Stimulated activated naive CD4-positive, alpha-beta T cell treated with Interleukin-2 at 50 U/mL for 16 hours (primary cell): ENCODE results near the gene SLFNL1.
A peak's percentile ranks its signal among the peaks of the same experiment; 100 is the strongest.

Source experiments
- DNase-seq: peaks from one replicate; lab custom pipeline; 2025; lab: John Stamatoyannopoulos, UW

Gene SLFNL1

DNA sequence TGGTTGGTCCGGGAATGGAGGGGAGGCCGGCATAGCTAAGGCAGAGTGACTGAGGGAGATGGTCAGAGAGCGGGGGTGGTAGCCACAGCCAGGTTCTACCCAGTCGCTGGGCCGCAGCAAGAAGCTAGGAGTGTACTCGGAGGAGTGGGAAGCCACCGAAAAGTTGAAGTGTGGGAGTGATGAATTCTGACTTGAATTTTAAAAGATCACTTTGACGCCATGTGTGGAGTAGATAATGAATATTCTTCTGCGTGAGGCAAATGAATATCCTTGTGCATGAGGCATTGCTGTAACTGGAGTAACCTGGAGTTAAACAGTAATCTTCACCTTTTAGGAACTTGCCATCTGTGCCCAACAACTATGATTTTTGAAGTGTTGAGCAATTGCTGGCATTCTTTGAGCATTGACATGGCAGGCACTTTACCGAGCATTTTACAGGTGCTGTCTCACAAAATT is 35.2 kb downstream of the SLFNL1 start:
- DNase-seq: no peak

DNA sequence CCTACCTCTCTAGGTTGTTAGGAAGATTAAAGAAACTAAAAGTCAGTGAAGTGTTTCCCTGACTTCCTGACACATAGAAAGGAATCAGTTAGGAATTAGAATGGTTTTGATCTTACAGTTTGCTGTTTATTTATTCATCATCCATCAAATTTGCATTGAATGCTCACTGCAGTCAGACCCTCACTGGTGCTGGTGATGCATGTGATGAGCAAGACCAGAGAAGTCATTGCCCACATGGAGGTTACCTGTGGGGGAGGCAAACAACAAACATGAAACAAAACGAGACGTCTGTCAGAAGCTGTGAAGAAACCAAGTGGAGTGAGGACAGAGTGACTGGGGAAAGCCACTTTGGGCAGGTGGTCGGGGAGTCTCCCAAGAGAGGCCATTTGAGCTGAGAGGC is 35.6 kb downstream of the SLFNL1 start:
- no peak for DNase-seq

DNA sequence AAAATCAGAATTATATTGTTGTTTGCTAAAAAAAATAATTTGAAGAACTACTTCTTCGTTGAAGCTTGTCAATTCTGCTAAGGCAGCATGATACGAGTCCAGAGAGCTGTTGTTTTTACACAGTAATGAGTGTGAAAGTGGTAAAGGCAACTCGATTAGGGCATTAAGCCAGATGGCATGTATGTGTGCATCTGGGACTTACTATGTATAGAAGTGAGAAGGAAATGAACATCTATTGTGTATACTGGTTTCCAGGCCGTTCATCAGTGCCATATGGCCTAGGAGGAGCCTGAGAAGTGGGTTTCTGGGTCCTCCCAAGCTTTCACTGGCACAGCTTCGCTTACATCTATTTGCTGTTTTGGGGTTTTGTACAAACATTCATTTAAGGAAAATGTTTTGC is 36.4 kb downstream of the SLFNL1 start:
- no peak for DNase-seq

DNA sequence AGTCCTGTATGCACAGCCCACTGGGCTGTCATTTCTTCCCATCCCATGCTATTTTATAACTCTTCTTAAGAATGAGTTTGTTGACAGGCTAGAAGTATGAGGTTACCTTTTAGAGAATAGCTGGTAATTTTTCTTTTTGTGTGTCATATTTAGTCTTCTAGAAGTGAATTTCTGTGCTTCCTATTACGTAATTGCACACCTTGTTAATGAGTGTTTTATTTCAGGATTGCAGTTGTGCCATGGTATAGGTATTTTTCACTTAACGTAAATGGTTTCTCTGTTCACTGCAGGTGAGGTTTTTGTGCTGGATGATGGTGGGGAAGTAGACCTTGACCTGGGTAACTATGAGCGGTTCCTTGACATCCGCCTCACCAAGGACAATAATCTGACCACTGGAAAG is 37.0 kb downstream of the SLFNL1 start:
- DNase-seq: no peak

DNA sequence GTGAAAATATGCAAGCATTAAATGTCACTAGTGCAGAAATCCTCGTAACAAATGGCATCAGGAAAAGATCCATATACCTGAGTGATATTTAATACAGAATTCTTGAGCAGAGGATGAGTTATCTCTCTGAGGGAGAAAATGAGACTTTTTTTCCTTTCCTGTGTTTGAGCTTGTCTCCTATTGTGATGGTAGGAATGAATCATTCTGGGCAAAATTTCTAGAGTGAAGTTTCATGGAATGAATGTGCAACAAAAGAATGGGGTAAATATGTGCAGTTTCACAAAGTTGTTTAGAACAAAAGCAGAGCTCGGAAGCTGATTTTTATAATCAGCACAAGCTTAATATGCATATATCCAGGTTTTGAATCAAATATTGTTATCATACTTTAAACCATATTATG is 37.5 kb downstream of the SLFNL1 start:
- DNase-seq: no peak

DNA sequence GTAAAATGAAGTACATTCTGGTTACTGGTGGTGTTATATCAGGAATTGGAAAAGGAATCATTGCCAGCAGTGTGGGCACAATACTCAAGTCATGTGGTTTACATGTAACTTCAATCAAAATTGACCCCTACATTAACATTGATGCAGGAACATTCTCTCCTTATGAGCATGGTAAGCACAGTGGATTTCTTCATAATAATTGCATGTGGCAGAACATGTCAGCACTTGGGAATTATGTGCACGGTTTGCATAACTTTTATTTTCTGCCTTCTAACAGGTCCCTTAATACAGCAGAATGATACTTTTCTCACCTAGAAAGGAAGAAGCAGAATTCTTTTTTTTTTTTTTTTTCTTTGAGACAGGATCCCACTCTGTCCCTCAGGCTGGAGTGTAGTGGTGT is 38.2 kb downstream of the SLFNL1 start:
- no peak for DNase-seq

DNA sequence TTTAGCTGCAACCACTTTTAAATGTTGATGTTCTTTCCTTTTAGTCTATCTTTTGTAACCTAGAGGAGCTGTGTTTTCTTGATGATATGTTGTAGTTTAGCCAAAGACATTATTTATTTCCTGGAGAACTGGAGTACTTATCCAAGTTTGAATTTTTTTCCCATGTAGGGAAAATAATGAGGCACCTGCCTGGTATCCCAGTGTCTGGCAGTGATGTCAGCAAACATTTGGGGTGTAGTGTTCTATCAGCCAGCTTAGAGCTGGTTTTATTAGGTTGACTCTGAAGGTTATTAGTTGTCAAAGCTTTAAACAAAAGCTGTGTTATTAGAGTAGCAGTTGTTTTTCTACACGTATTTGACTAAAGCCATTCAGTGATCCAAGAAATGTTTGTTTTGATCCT is 38.8 kb downstream of the SLFNL1 start:
- no peak for DNase-seq

DNA sequence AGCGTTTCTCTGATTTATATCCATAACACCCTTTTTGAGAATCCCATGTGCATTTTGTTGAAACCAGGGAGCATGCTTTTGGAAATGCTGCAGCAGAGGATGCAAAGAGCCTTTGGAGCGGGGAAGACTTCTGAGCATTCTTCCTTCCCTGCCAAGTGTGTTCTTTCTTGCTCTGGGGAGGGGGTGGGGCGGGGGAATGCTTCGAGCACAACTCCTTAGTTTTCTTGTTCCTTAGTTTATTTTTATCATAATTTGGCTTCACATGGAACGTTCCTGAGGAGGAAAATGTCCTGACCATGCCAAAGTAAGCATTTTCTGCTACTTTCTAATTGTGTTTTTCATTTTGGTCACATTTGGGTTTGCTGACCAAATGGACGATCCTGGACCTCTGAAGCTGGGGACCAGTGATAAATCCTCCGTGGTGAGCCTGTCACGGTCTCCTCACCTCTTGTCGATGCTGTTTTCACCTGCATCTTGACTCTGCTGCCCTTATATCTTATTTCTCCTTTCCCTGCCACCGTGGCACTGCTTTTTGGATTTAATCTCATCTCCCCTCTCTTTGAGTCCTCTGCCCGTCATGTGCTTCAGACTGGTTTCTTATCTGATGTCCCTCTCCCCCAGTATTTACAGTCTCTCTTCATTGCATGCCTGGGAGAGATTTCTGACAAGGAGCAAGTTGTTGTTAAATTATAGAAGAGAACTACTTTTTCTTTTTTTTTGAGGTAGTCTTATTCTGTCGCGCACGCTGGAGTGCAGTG is 39.7 kb downstream of the SLFNL1 start:
- no peak for DNase-seq

DNA sequence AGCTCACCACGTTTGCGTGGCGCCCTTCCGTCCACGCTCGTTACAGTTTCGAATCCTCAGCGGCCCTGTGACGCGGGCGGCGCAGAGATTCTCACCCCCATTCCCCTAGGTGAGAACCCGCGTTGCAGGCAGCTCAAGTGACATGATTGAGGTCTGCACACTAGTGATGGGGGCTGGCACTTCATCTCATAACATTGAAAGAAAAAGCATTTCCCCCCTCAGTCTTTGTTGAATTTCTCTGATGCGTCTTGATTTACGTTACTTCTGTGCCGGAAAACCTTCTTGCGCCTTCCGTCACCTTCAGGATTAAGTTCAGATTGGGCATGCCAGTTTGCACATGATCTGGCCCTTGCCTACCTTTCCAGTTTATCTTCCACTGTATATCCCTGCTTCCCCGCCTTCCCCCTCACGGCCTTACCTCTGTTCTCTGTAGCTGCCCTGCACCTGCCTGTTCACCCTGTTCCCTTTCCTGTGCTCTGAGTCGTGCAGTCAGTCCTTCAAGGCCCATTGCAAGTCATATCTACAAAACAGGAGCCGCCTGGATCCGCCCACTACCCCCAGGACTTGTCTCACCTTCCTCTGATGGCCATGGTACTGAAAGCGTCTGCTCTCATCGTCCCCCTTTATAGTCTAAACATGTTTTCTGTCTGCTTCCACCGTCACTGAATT is 40.9 kb downstream of the SLFNL1 start:
- peak; percentile 34 for DNase-seq

DNA sequence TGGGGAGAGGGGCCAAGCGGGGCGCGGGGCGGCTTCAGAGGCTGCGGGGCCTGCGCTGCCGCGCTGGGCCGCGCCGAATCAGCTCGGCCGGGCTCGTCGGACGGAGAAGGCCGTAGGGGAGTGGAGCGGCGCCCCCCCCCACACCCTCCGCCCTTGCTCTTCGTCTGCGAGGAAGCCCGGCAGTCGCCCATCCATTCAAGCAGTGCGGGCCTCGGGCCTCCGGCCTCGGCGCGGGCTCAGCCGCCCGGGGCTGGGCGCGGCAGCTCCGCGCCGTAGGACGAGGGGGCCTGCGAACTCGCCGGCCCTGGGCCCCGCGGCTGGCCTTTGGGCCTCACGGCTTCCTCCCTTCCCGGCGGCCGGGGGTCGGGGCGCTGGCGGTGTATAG is 41.5 kb downstream of the SLFNL1 start:
- DNase-seq: no peak

DNA sequence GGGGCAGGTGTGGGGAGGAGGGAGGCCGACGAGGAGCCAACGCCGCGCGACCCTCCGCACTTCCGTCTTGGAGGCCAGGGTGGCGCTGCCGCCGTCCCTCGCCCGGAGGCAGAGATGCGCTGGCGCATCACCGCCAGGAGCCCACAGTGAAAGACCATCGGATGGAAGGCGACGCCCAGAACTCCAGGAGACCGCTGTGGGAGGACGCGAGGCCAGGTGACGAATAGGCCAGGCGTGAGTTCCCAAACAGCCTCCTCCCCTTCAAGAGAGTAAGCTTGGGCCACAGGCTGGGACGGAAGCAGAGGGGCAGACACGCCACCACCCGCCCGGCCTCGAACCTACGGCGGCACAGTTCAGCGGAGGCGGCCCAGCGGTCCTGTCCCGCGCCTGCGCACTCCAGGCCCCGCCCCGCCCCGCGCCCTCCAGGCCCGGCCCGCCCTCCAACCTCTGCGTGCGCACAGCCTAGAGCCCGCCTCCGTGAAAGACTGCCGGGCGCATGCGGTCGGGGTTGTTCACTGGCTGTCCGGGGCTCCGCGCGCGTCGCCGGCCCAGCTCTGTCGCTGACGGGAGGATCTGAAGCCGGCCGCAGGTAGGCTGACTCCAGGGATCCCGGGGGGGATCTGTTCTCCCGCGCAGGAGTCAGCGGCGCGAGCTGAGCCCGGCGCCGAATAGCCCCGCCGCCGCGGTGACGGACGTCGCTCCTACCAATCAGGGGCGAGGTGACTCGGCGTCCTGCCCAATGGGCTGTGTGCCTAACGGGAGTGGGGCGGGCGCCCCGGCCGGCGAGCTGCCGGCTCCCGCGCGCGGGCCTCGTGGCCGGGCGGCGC is 42.1 kb downstream of the SLFNL1 start, which contains the start of gene CTPS1:
TSS of gene CTPS1 (plus strand) at position 456 of the 827 bp plus-strand sequence. CDS start 3,595 bp downstream, outside the sequence.
- DNase-seq: peak; percentile 94

DNA sequence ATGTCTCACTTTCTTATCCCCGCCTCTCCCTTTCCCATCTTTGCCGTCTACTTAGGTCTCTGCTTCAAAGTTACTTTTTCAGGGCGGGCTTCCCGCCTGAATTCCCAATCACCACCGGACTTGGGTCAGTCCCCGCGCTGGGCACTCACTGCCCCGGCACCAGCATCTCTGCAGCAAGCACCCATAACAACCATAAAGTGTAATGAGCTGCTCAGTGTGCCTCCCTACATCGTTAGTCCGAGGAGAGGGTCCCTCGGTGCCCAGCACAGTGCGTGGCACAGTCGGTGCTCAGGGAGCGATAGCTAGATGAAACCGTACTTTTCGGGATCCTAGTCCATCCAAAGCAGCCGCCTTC is 42.7 kb downstream of the SLFNL1 start:
- no peak for DNase-seq

DNA sequence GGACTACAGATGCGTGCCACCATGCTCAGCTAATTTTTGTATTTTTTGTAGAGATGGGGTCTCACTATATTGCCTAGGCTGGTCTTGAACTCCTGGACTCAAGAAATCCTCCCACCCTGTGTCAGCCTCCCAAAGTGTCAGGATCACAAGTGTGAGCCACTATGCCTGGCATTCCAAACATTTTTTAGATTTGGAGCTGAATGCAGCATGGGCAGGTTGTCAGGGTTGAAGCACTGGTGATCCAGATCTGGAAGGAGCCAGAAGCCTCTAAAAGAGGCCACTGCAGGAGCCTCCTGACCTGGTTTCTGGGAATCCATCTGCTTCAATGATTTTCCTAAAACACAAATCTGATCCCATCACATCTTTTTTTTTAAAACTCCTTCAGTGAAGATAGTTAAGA is 43.8 kb downstream of the SLFNL1 start:
- no peak for DNase-seq

DNA sequence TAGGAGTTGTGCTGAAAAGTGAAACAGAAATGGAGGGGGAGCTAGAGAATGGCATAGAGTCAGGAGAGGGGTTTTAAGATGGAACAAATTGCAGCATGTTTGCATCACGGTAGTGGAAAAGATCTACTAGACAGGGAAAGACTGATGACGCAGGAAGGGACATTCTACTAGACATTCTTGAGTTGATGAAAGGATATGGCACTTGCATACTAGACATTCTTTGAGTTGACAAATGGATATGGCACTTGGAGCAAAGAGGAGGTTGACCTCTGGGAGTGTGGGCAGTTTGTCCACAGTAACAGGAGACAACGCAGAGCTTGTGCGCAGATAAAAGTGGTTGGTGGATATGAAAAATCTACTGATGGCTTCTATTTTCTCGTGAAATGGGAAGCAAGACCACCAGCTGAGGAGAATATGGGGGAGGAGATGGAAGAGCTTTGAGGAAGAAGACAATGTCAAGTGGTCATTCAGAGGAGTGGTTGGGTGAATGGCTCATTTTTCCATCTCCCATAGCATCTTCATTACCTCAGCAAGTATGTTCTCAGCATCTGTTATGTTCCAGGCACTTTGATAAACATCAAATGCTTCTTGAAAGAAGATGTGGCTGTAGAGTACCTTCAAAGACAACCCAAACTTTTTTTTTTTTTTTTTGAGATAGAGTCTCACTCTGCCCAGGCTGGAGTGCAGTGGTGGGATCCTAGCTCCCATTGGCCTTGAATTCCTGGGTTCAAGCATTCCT is 44.4 kb downstream of the SLFNL1 start:
- no peak for DNase-seq

DNA sequence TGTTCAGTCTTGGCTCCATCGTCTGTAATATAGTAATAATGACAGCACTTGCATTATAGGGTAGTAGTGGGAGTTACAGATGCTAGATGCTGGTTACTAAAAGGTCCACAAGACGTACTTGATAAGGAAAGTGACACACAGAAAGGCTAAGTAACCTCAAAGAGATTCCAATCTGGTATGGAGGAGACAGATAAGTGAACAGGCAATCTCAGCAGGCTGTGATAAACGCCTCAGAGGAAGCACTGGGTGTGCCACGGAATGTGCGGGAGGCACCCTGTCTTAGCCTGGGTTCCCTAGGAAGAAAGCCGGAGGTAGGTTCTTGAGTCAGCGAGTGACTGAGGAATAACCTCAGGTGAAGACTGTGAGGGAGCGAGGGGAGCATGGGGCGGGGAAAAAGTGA is 46.6 kb downstream of the SLFNL1 start:
- no peak for DNase-seq

DNA sequence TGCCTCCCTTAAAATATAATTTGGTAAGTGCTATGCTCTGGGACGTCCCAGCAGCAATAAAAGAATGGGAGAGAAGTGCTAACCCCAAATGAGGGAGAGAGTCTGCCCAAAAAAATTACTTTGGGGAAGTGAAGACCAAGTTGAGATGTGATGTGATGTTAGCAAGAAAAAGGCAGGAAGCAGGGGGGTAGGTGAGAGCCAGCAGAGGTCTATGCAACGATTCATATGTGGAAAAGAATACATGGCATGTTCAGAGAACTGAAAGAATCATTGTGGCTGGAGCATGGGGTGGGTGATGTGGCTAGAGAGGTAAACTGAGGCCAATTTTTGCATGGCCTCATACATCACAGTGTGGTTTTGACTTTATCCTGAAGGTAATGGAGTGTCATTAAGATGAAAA is 47.6 kb downstream of the SLFNL1 start:
- no peak for DNase-seq

DNA sequence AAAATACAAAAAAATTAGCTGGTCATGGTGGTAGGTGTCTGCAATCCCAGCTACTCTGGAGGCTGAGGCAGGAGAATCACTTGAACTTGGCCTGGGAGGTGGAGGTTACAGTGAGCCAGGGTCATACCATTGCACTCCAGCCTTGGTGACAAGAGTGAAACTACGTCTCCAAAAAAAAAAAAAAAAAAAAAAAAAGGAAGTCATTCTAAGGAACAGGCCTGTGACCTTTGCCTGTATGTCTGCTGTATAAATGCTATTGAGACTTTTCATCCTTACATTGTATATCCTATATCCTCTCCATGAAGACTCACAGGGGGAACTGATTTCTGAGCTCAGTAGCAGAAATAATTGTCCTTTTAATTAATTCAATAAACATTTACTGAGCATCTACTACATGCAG is 49.6 kb downstream of the SLFNL1 start:
- DNase-seq: no peak

DNA sequence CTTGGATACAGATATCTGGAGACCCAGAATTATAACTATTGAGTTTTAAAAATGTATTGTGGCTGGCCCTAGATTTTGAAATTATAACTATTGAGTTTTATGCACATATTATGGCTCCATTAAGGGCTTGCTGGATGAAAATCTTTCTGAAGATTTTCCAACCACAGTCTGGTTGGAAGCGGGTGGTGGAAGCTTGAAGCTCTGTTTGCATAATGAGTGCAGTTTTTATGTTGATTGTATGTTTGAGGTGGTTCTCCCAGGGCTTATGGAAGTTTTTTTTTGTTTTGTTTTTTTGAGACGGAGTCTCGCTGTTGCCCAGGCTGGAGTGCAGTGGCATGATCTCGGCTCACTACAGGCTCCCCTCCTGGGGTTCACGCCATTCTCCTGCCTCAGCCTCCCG is 52.1 kb downstream of the SLFNL1 start:
- no peak for DNase-seq

DNA sequence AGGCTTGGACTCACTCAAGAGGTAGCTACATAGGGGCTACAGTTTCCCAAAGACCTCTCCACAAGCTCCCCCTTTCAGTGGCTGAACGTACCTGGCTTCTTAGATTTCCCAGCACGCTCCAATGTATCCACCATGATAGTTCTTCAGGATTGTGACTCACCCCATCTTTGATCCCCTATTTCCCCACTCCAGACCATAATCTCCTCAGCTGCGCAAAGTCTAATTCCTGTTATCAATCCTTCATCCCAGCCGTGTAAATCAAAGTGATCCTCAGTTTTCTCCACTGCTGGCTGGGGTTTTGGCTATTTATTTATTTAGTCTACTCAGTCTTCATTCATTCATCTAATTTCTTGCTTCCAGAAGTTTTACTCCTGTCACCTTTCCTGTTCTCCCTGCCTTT is 55.1 kb downstream of the SLFNL1 start:
- DNase-seq: no peak
